Measurements from ENCODE around the gene NLRP1. TPM values are rescaled to one million over a fixed set of nuclear protein-coding genes. Genes with fewer than 3 reads are reported as not detected.

The NLRP1 gene
- total and polyA plus RNA-seq, 9 of the 15 experiments (the other 6 are each of a cell fraction or from before 2014, with no cell fraction given), result 4.0 to 69.4 (median 27.7) TPM

- ATAC-seq (no peak), DNase-seq (ENCODE audit: extremely low read depth in 1 of 4, low spot score in 3 of 4) (no peak), FAIRE-seq (no peak)
- no TSS peak for BruUV-seq (replicated peaks)
- WGBS (ENCODE audit: insufficient coverage, low coverage, missing lambda C conversion rate), result 96% methylated on average over 9 of the region's 9 CpGs
- ChIA-PET CTCF (ENCODE audit: low intra/inter-chr PET ratio) (no interaction called here), POLR2A (no interaction called here)
- H3K27me3 ChIP-seq (ENCODE audit: control insufficient read depth in 2 of 2, insufficient read depth in 2 of 2, low read length in 2 of 2), result no peaks in the 10 kb centered on the region
- H3K27ac ChIP-seq (ENCODE audit: extremely low read depth, low read depth, low read length), result no peak overlapping the region
- H3K9ac ChIP-seq (ENCODE audit: insufficient read depth in 1 of 2, low read depth in 2 of 2, low read length in 2 of 2), result no peak overlapping the region
- H3K4me2 ChIP-seq (ENCODE audit: insufficient read depth, low read length), result no peak overlapping the region
- peaks cover 43% of the 10 kb centered on the region; the same call in 2 of the 3 replicates for H3K36me3 ChIP-seq (ENCODE audit: control insufficient read depth, insufficient read depth, low read length)
- H3K4me1 ChIP-seq (replicated peaks in 1 of 2; ENCODE audit: control insufficient read depth in 2 of 2, insufficient read depth in 2 of 2, low read length in 2 of 2), result no peaks in the 10 kb centered on the region
- no peak for TF ChIP-seq CTCF (IDR thresholded peaks at IDR 0.05 in 2 of 3, conservative IDR thresholded peaks at IDR 0.05 in 1 of 3; ENCODE audit: insufficient read depth in 2 of 3, low read depth in 1 of 3, low read length in 3 of 3)
- no peak for TF ChIP-seq UBTF (IDR thresholded peaks at IDR 0.05; ENCODE audit: borderline replicate concordance in 1 of 2, low read depth in 2 of 2, low read length in 2 of 2)
- TF ChIP-seq SETDB1 (IDR thresholded peaks at IDR 0.05; ENCODE audit: low read length), result no peak
- no peak for TF ChIP-seq FIP1L1 (IDR thresholded peaks at IDR 0.05; ENCODE audit: low read depth, low read length, poor library complexity, severe bottlenecking)
- no peak for TF ChIP-seq SP1 (CRISPR knock-in tag; IDR thresholded peaks at IDR 0.05)
- no peak for TF ChIP-seq STAG1 (CRISPR knock-in tag; IDR thresholded peaks at IDR 0.05; ENCODE audit: borderline replicate concordance)
- no peak overlapping the region for H2AFZ ChIP-seq (ENCODE audit: low read depth, low read length)
- no peaks in the 10 kb centered on the region for H4K20me1 ChIP-seq (replicated peaks; ENCODE audit: control insufficient read depth, insufficient read depth, low read length)
- H3K79me2 ChIP-seq (ENCODE audit: control insufficient read depth, insufficient read depth, low read length), result no peaks in the 10 kb centered on the region
- intact Hi-C loops (cut with micrococcal nuclease) (no loop called here), in situ Hi-C loops (cut with MboI) (no loop called here)
- H3K9me1 ChIP-seq (ENCODE audit: control insufficient read depth, insufficient read depth, low read length), result no peaks in the 10 kb centered on the region
- H3K9me3 ChIP-seq (replicated peaks; ENCODE audit: control insufficient read depth, insufficient read depth, low read depth, low read length), result no peaks in the 10 kb centered on the region
- H3K4me3 ChIP-seq, result no peak overlapping the region
Observed at GRCh38 chr17:5560361-5560988, 23.8 kb downstream of the NLRP1 start.

Data from K562 (cell line).